Ishikawa (cell line): ENCODE results near the gene WDR64.

Experiments
- CEBPB ChIP-seq: IDR thresholded peaks from 2 replicates; pipeline ENCODE4 v1.6.1; 2012
- CREB1 ChIP-seq: IDR thresholded peaks from 2 replicates; pipeline ENCODE4 v1.6.1; 2012; ENCODE audit warnings: low read depth
- EGR1 ChIP-seq: IDR thresholded peaks from 2 replicates; pipeline ENCODE4 v1.6.1; 2012
- EP300 ChIP-seq: IDR thresholded peaks from 2 replicates; pipeline ENCODE4 v1.6.1; 2012; ENCODE audit warnings: borderline replicate concordance
- FOXM1 ChIP-seq: IDR thresholded peaks from 2 replicates; pipeline ENCODE4 v1.6.1; 2012; ENCODE audit warnings: low read depth, borderline replicate concordance
- MAX ChIP-seq: IDR thresholded peaks from 2 replicates; pipeline ENCODE4 v1.6.1; 2012
- NFIC ChIP-seq: IDR thresholded peaks from 2 replicates; pipeline ENCODE4 v1.6.1; 2012
- RAD21 ChIP-seq: IDR thresholded peaks from 2 replicates; pipeline ENCODE4 v1.6.1; 2012; ENCODE audit warnings: low read depth
- REST ChIP-seq: IDR thresholded peaks from 2 replicates; pipeline ENCODE4 v1.6.1; 2012; ENCODE audit warnings: low read depth, mild to moderate bottlenecking
- TAF1 ChIP-seq: IDR thresholded peaks from 2 replicates; pipeline ENCODE4 v1.6.1; 2012; ENCODE audit warnings: low read depth, mild to moderate bottlenecking
- TCF12 ChIP-seq: IDR thresholded peaks from 2 replicates; pipeline ENCODE4 v1.6.1; 2012; ENCODE audit warnings: low read depth
- TEAD4 ChIP-seq: IDR thresholded peaks from 2 replicates; pipeline ENCODE4 v1.6.1; 2012
- USF1 ChIP-seq: IDR thresholded peaks from 2 replicates; pipeline ENCODE4 v1.6.1; 2012
- YY1 ChIP-seq: IDR thresholded peaks from 2 replicates; pipeline ENCODE4 v1.6.1; 2012; ENCODE audit warnings: low read depth
- ZBTB7A ChIP-seq: IDR thresholded peaks from 2 replicates; pipeline ENCODE4 v1.6.1; 2012; ENCODE audit warnings: low read depth

The WDR64 gene

GRCh38 chr1:241615043-241615974, 36.8 kb upstream of the WDR64 start:
- TF ChIP-seq USF1: no peak
- no peak for TF ChIP-seq CEBPB
- TF ChIP-seq NFIC: no peak
- no peak for TF ChIP-seq TAF1
- TF ChIP-seq TEAD4: no peak
- no peak for TF ChIP-seq EGR1
- no peak for TF ChIP-seq MAX

- TF ChIP-seq TEAD4 (no peak), RAD21 (no peak), CEBPB (no peak), CREB1 (no peak), TAF1 (no peak), FOXM1 (no peak), EP300 (no peak), YY1 (no peak), NFIC (no peak), USF1 (no peak), REST (no peak), MAX (no peak), TCF12 (no peak), ZBTB7A (no peak), EGR1 (no peak)
These were observed 34.7 kb upstream of the WDR64 start for GRCh38 chr1:241617426-241617825.

GRCh38 chr1:241622669-241623068, 29.4 kb upstream of the WDR64 start:
- TF ChIP-seq YY1: no peak
- TF ChIP-seq TAF1: no peak
- TF ChIP-seq ZBTB7A: no peak
- no peak for TF ChIP-seq FOXM1
- no peak for TF ChIP-seq REST
- TF ChIP-seq RAD21: no peak
- TF ChIP-seq EGR1: no peak
- no peak for TF ChIP-seq NFIC
- TF ChIP-seq TCF12: no peak
- TF ChIP-seq CEBPB: no peak
- no peak for TF ChIP-seq USF1
- TF ChIP-seq CREB1: no peak

GRCh38 chr1:241624935-241625334, 27.1 kb upstream of the WDR64 start:
- no peak for TF ChIP-seq EGR1
- no peak for TF ChIP-seq TAF1
- no peak for TF ChIP-seq RAD21
- TF ChIP-seq USF1: no peak
- TF ChIP-seq EP300: no peak
